ENCODE data around the gene FAM120A.
A peak's percentile ranks its signal among the peaks of the same experiment; 100 is the strongest.

Gene FAM120A

GRCh38 chr9:93467462-93467861, 16.0 kb downstream of the FAM120A start:
- no peak for DNase-seq (ENCODE audit: low read depth, low spot score)
- TF ChIP-seq CTCF (IDR thresholded peaks at IDR 0.05; ENCODE audit: low read depth, low read length), result no peak
- H3K4me3 ChIP-seq (ENCODE audit: low read depth, low read length), result no peak overlapping the region
- in situ Hi-C loops (cut with HindIII; ENCODE audit: low sequenced_read_pairs), result no loop called here

GRCh38 chr9:93468763-93469456, 17.4 kb downstream of the FAM120A start:
- in situ Hi-C loops (cut with HindIII; ENCODE audit: low sequenced_read_pairs), result no loop called here
- H3K4me3 ChIP-seq (ENCODE audit: low read depth, low read length), result no peak overlapping the region
- DNase-seq (ENCODE audit: low read depth, low spot score), result peak; percentile 54
- no peak for TF ChIP-seq CTCF (IDR thresholded peaks at IDR 0.05; ENCODE audit: low read depth, low read length)

- H3K4me3 ChIP-seq (ENCODE audit: low read depth, low read length), result no peak overlapping the region
- DNase-seq (ENCODE audit: low read depth, low spot score), result no peak
- TF ChIP-seq CTCF (IDR thresholded peaks at IDR 0.05; ENCODE audit: low read depth, low read length), result no peak
- in situ Hi-C loops (cut with HindIII; ENCODE audit: low sequenced_read_pairs), result no loop called here
Observed at GRCh38 chr9:93470391-93470790, 18.9 kb downstream of the FAM120A start.

- H3K4me3 ChIP-seq (ENCODE audit: low read depth, low read length), result no peak overlapping the region
- DNase-seq (ENCODE audit: low read depth, low spot score), result no peak
- in situ Hi-C loops (cut with HindIII; ENCODE audit: low sequenced_read_pairs), result no loop called here
- TF ChIP-seq CTCF (IDR thresholded peaks at IDR 0.05; ENCODE audit: low read depth, low read length), result no peak
Observed at GRCh38 chr9:93471124-93471523, 19.6 kb downstream of the FAM120A start.

DNA sequence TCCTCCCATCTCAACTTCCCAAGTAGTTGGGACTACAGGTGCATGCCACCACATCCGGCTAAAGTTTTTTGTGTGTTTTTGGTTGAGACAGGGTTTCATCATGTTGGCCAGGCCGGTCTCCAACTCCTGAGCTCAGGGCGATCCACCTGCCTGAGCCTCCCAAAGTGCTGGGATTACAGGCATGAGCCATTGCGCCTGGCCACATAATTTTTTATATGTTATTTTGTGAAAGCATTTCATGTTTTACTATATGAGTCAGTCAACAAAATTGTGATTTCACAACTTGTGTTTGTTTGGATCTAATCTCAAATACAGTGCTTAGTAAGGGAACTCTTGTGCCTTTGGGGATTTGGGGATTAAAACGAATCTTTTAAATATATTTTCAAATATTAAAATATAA, 21.9 kb downstream of the FAM120A start:
- in situ Hi-C loops (cut with HindIII; ENCODE audit: low sequenced_read_pairs), result no loop called here
- no peak for TF ChIP-seq CTCF (IDR thresholded peaks at IDR 0.05; ENCODE audit: low read depth, low read length)
- DNase-seq (ENCODE audit: low read depth, low spot score), result no peak
- no peak overlapping the region for H3K4me3 ChIP-seq (ENCODE audit: low read depth, low read length)

DNA sequence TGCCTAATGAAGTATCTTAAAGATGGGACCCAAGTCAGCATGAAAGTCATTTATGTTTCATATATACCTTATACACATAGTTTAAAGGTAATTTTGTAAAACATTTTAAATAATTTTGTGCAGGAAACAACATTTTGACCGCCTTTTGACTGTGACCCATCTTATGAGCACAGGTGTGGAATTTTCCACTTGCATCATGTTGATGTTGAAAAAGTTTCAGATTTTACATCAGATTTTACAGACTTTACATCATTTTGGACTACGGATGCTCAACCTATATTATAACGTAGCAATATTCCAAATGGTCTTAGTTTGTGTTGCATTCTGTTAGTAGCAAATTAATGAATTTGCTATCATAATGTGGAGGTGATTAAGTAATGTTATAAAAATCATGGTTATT, 23.6 kb downstream of the FAM120A start:
- TF ChIP-seq CTCF (IDR thresholded peaks at IDR 0.05; ENCODE audit: low read depth, low read length), result no peak
- in situ Hi-C loops (cut with HindIII; ENCODE audit: low sequenced_read_pairs), result no loop called here
- DNase-seq (ENCODE audit: low read depth, low spot score), result no peak
- no peak overlapping the region for H3K4me3 ChIP-seq (ENCODE audit: low read depth, low read length)
